Body of pancreas (tissue), 4 donors: ENCODE data around the gene COL4A2.
A peak's percentile ranks its signal among the peaks of the same experiment; 100 is the strongest.

ENCODE experiments used
- POLR2A ChIP-seq, 3 donors: fragments of 450-650 bp; IDR thresholded peaks; one replicate each; pipeline ENCODE4 v1.6.1; 2016; ENCODE audit warnings: antibody characterized with exemption in 3 of 3, mild to moderate bottlenecking in 2 of 3
- TF ChIP-seq, protein P1 (sequence below), 7 experiments: fragments of 450-650 bp in 4 of 7; fragments of 200-600 bp in 3 of 7; sonication (generic) in 3 of 7; IDR thresholded peaks; one replicate each; pipeline ENCODE4 v1.5.1; 2016 to 2019; ENCODE audit warnings: antibody characterized with exemption in 7 of 7

- TF ChIP-seq, protein P1, sequence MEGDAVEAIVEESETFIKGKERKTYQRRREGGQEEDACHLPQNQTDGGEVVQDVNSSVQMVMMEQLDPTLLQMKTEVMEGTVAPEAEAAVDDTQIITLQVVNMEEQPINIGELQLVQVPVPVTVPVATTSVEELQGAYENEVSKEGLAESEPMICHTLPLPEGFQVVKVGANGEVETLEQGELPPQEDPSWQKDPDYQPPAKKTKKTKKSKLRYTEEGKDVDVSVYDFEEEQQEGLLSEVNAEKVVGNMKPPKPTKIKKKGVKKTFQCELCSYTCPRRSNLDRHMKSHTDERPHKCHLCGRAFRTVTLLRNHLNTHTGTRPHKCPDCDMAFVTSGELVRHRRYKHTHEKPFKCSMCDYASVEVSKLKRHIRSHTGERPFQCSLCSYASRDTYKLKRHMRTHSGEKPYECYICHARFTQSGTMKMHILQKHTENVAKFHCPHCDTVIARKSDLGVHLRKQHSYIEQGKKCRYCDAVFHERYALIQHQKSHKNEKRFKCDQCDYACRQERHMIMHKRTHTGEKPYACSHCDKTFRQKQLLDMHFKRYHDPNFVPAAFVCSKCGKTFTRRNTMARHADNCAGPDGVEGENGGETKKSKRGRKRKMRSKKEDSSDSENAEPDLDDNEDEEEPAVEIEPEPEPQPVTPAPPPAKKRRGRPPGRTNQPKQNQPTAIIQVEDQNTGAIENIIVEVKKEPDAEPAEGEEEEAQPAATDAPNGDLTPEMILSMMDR (IDR thresholded peaks at IDR 0.05), result no peak
- TF ChIP-seq POLR2A (IDR thresholded peaks at IDR 0.05), result peak; percentile 51 to 60 (median 59)
Observed at GRCh38 chr13:110306960-110307766, at the start of gene COL4A2, which contains the start of gene COL4A1.
